K562 (cell line): ENCODE measurements around the gene MAL. TPM values are rescaled to one million over a fixed set of nuclear protein-coding genes. Genes with fewer than 3 reads are reported as not detected.

Source experiments
- ATAC-seq: fragments of 200-7000 bp; cut with Tn5 transposase; 3 replicates; pipeline ENCODE4 v1.9.1; 2020; ENCODE audit warnings: moderate library complexity
- BruUV-seq: library from RNA; stranded (reverse); fragments of 400-500 nt; replicated peaks from 2 replicates; lab custom pipeline; 2021; lab: Mats Ljungman, UMichigan
- CTCF ChIA-PET: fragments of 300-600 bp; formaldehyde crosslinking; extraction: SDS; loops from one replicate; lab custom pipeline; 2021; ENCODE audit warnings: low intra/inter-chr PET ratio; lab: Yijun Ruan, JAX
- POLR2A ChIA-PET: fragments of 300-600, 350-650 bp; sonication (Branson Sonifier 250); formaldehyde crosslinking; extraction: SDS; loops from one replicate; lab custom pipeline; 2021; ENCODE audit warnings: antibody characterized with exemption, inconsistent platforms; lab: Yijun Ruan, JAX
- DNase-seq, 4 experiments: peaks; one replicate each; pipeline versions ENCODE4 v3.0.0 to v3.0.0-alpha.2; 2011 to 2018; ENCODE audit warnings: low spot score in 3 of 4, mixed read lengths in 3 of 4; ENCODE audit errors: extremely low read depth in 1 of 4
- FAIRE-seq: peaks from 2 replicates; lab custom pipeline; 2011; peaks lifted over from hg19 to GRCh38; lab: Jason Lieb, UNC
- H2AFZ ChIP-seq: 2 replicates; pipeline ENCODE4 v1.6.0; 2011; ENCODE audit warnings: low read depth, low read length, control low read depth, inconsistent platforms
- H3K27ac ChIP-seq: fragments of 200-600 bp; 3 replicates; pipeline ENCODE4 v1.8.0; 2011; ENCODE audit warnings: low read depth, mild to moderate bottlenecking, control low read depth, inconsistent platforms, low read length, moderate library complexity, mixed read lengths; ENCODE audit errors: extremely low read depth
- H3K27me3 ChIP-seq, 2 experiments: fragments of 300-600 bp in 1 of 2; 2 replicates in 1 of 2; 3 replicates in 1 of 2; pipeline versions ENCODE4 v1.6.0 to v1.8.0; 2011; ENCODE audit warnings: inconsistent platforms in 2 of 2, low read length in 2 of 2, mild to moderate bottlenecking in 1 of 2, mixed read lengths in 1 of 2, moderate library complexity in 1 of 2; ENCODE audit not compliant: control insufficient read depth in 2 of 2, insufficient read depth in 2 of 2
- H3K36me3 ChIP-seq: fragments of 300-600 bp; 3 replicates; pipeline ENCODE4 v1.8.0; 2011; ENCODE audit warnings: mild to moderate bottlenecking, low read length, inconsistent platforms; ENCODE audit not compliant: control insufficient read depth, insufficient read depth
- H3K4me1 ChIP-seq, 2 experiments: fragments of 200-600 bp in 1 of 2; replicated peaks in 1 of 2; 2 replicates in 1 of 2; 3 replicates in 1 of 2; pipeline versions ENCODE4 v1.5.1 to v1.8.0; 2011; ENCODE audit warnings: inconsistent platforms in 2 of 2, low read length in 2 of 2, mild to moderate bottlenecking in 1 of 2, mixed read lengths in 1 of 2, moderate library complexity in 1 of 2; ENCODE audit not compliant: control insufficient read depth in 2 of 2, insufficient read depth in 2 of 2
- H3K4me2 ChIP-seq: 2 replicates; pipeline ENCODE4 v1.6.1; 2011; ENCODE audit warnings: low read length, control low read depth, inconsistent platforms, mixed read lengths; ENCODE audit not compliant: insufficient read depth
- H3K4me3 ChIP-seq: fragments of 200-600 bp; sonication (generic), shearing (Covaris generic); 2 replicates; pipeline ENCODE4 v1.5.1; 2016; ENCODE audit warnings: control low read depth, inconsistent platforms
- H3K79me2 ChIP-seq: fragments of 200-600 bp; 3 replicates; pipeline ENCODE4 v1.8.0; 2011; ENCODE audit warnings: low read length, inconsistent platforms; ENCODE audit not compliant: control insufficient read depth, insufficient read depth
- H3K9ac ChIP-seq, 2 experiments: 2 replicates each; pipeline versions ENCODE4 v1.6.0 to v1.6.1; 2011; ENCODE audit warnings: low read depth in 2 of 2, low read length in 2 of 2, control low read depth in 1 of 2, inconsistent platforms in 1 of 2, mild to moderate bottlenecking in 1 of 2, mixed read lengths in 1 of 2; ENCODE audit not compliant: insufficient read depth in 1 of 2
- H3K9me1 ChIP-seq: one replicate; pipeline ENCODE4 v1.6.0; 2011; ENCODE audit warnings: inconsistent platforms, mild to moderate bottlenecking, low read length, moderate library complexity; ENCODE audit not compliant: control insufficient read depth, insufficient read depth
- H3K9me3 ChIP-seq: replicated peaks from 2 replicates; pipeline ENCODE4 v1.5.1; 2011; ENCODE audit warnings: low read depth, low read length, inconsistent platforms; ENCODE audit not compliant: control insufficient read depth, insufficient read depth
- H4K20me1 ChIP-seq: replicated peaks from 2 replicates; pipeline ENCODE4 v1.6.1; 2011; ENCODE audit warnings: low read length, inconsistent platforms, mixed read lengths; ENCODE audit not compliant: control insufficient read depth, insufficient read depth
- BDP1 ChIP-seq: IDR thresholded peaks from 3 replicates; pipeline ENCODE4 v1.6.1; 2011; ENCODE audit not compliant: insufficient read length, insufficient read depth
- CEBPG ChIP-seq, 3 experiments: fragments of 200-800 bp in 1 of 3; sonication (Bioruptor generic) in 1 of 3; sonication (generic) in 1 of 3; formaldehyde crosslinking in 1 of 3; IDR thresholded peaks in 2 of 3; conservative IDR thresholded peaks in 1 of 3; 2 replicates each; pipeline versions ENCODE4 v1.6.1 to v1.8.0; 2016 to 2022; ENCODE audit warnings: missing compliant biosample characterization in 2 of 3, missing genetic modification characterization in 2 of 3, mild to moderate bottlenecking in 1 of 3, missing genetic modification reagents in 1 of 3
- RHOXF2B ChIP-seq: fragments of 250-450 bp; sonication (Bioruptor Pico); conservative IDR thresholded peaks from 2 replicates; pipeline ENCODE4 v1.5.1; 2021
- SIN3B ChIP-seq: fragments of 450-650 bp; IDR thresholded peaks from 2 replicates; pipeline ENCODE4 v1.6.1; 2017; ENCODE audit warnings: low read depth, mild to moderate bottlenecking, moderate library complexity
- TEAD4 ChIP-seq, 2 experiments: sonication (generic) in 1 of 2; formaldehyde crosslinking in 1 of 2; IDR thresholded peaks; 2 replicates each; pipeline versions ENCODE4 v1.6.1 to v1.8.0; 2012 to 2022; ENCODE audit warnings: borderline replicate concordance in 1 of 2, inconsistent platforms in 1 of 2, low read length in 1 of 2, mild to moderate bottlenecking in 1 of 2, missing genetic modification reagents in 1 of 2
- ZNF57 ChIP-seq: fragments of 450-650 bp; formaldehyde crosslinking; IDR thresholded peaks from 2 replicates; pipeline ENCODE4 v1.4.0; 2020; ENCODE audit warnings: mild to moderate bottlenecking, moderate library complexity
- WGBS: fragments of 100-300 bp; shearing (Covaris generic); methylation state at CpG from one replicate; pipeline ENCODE4 v1.1.6; 2016; ENCODE audit warnings: low coverage, mixed read lengths; ENCODE audit not compliant: insufficient coverage; ENCODE audit errors: missing lambda C conversion rate; 5-methylcytosine and 5-hydroxymethylcytosine counted together
- in situ Hi-C: fragments of 300-500 bp; cut with MboI; formaldehyde crosslinking; loops from 4 replicates; pipeline ENCODE4 v1.15.0; 2018; ENCODE audit warnings: inconsistent platforms, mixed read lengths
- intact Hi-C: fragments of 100-400 bp; cut with micrococcal nuclease; formaldehyde crosslinking; loops from 2 replicates; pipeline ENCODE4 v1.14.2; 2022
- polyA plus RNA-seq, 8 experiments: library from polyadenylated mRNA; depleted of rRNA in 4 of 8; stranded (reverse) in 5 of 8; unstranded in 3 of 8; fragments of >200 nt; fragmentation: Nextera tagmentation in 2 of 8; fragmentation: Illumina TruSeq in 1 of 8; extraction: Ambion mirVana in 2 of 8; extraction: Trizol in 1 of 8; gene quantifications; 2 replicates each; pipeline versions ENCODE4 v1.2.1 to v1.2.3, GENCODE V29; 2011 to 2014; ENCODE audit warnings: inconsistent platforms in 1 of 8, missing spikeins in 1 of 8
- total RNA-seq, 7 experiments: library from RNA; depleted of rRNA in 6 of 7; stranded (reverse); fragments of >200 nt in 6 of 7; fragmentation: Illumina TruSeq in 2 of 7; extraction: Trizol in 2 of 7; gene quantifications; 2 replicates each; pipeline versions ENCODE4 v1.2.1 to v1.2.3, GENCODE V29; 2011 to 2021; ENCODE audit warnings: low replicate concordance in 1 of 7
- TF ChIP-seq, protein P1 (sequence below): fragments of 450-650 bp; IDR thresholded peaks from 2 replicates; pipeline ENCODE4 v1.6.1; 2016; ENCODE audit warnings: missing biosample characterization, missing genetic modification characterization
- TF ChIP-seq, protein P2 (sequence below): IDR thresholded peaks from 3 replicates; pipeline ENCODE4 v1.6.1; 2011; ENCODE audit warnings: borderline replicate concordance, mild to moderate bottlenecking; ENCODE audit not compliant: insufficient read length, insufficient read depth

MAL gene
- total and polyA plus RNA-seq, 9 of the 15 experiments (the other 6 are each of a cell fraction or from before 2014, with no cell fraction given): not detected

DNA sequence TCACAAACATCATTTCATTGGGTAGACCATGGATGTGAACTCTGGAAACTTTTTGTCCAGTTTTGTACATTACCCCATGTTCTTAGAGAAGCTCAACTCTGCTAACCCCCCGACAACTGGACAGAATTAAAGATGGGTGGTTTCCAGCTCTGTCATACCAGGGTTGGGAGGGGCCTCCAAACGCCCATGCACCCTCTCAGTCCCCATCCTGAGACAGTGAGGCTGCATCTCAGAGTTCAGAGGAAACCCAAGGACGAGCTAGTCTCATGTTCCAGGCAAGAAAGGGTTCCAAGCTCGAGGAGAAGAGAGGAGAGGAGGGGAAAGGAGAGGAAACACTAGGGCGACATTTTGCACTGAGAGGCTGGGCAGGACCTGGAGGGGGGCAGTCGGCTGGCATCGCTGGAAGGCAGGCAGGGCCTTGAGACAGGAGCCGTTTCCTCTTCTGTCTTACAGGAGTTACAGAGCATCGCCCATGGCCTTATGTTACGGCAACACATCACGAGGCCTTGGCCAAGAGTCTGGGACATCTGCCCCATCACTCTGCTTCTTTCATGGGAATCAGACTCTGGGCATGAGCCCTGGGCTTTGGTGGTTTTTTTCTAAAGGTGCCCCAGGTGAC, 16.4 kb downstream of the MAL start (continued):
- TF ChIP-seq, protein P1, sequence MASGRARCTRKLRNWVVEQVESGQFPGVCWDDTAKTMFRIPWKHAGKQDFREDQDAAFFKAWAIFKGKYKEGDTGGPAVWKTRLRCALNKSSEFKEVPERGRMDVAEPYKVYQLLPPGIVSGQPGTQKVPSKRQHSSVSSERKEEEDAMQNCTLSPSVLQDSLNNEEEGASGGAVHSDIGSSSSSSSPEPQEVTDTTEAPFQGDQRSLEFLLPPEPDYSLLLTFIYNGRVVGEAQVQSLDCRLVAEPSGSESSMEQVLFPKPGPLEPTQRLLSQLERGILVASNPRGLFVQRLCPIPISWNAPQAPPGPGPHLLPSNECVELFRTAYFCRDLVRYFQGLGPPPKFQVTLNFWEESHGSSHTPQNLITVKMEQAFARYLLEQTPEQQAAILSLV (tag): no peak
- TF ChIP-seq RHOXF2B (CRISPR knock-in tag) (no peak), TEAD4 (IDR thresholded peaks at IDR 0.05; ENCODE audit: low read length) (no peak), TEAD4 (CRISPR knock-in tag; IDR thresholded peaks at IDR 0.05; ENCODE audit: borderline replicate concordance) (no peak), BDP1 (no peak)
- TF ChIP-seq, protein P2, sequence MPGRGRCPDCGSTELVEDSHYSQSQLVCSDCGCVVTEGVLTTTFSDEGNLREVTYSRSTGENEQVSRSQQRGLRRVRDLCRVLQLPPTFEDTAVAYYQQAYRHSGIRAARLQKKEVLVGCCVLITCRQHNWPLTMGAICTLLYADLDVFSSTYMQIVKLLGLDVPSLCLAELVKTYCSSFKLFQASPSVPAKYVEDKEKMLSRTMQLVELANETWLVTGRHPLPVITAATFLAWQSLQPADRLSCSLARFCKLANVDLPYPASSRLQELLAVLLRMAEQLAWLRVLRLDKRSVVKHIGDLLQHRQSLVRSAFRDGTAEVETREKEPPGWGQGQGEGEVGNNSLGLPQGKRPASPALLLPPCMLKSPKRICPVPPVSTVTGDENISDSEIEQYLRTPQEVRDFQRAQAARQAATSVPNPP: no peak

DNA sequence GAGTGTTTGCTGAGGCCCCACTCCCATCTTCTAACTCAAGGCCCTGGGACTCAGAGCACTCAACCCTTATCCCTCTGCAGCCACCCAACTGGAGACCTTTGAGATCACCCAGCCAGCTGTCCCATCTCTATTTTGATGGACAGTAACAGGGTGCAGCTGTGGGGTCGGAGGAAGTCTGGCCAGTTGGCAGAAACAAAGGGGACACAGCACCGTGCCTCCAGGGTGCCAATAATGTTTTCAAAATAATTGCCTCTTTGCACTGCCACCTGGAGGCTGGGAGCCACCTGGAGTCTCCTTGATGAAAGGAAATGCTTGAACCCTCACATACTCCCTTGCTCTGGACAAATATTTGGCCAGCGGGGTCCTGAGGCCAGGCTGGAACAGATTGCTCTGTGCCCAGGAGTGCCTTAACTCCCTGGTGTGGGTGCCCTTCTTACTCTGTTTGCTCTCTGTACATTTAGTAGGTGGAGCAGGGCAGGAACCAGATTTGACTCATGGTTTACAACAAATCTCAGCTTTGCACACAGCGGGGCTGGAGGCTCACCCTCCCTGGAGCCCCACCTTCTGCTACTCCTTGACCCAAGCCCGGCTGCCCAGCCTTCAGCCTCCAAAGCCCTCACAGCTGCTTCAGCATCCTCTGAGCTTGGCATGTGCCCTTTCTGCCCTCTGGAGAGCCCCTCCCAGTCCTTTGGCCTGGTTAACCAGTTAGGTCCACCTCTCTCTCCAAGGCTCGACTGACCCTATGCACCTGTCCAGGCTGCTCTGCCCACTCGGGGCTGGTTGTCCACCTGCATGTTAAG, 17.2 kb downstream of the MAL start:
- Histone ChIP-seq H3K27me3 (peaks cover 6 to 43% of the 10 kb centered on the region in 2 experiments; a peak in 3 of 5 replicates), H3K36me3 (no peaks in the 10 kb centered on the region), H2AFZ (no peak overlapping the region), H3K9ac (no peak overlapping the region), H3K27ac (no peak overlapping the region), H3K4me1 (no peaks in the 10 kb centered on the region), H3K4me3 (no peak overlapping the region), H4K20me1 (no peaks in the 10 kb centered on the region), H3K9me3 (no peaks in the 10 kb centered on the region), H3K9me1 (no peaks in the 10 kb centered on the region), H3K79me2 (no peaks in the 10 kb centered on the region), H3K4me2 (no peak overlapping the region)
- ATAC-seq: no peak
- ChIA-PET POLR2A (interaction anchor here (0.6 kb wide), 1 partner anchor 34 kb away, joined by 4 read pairs; no protein-coding TSS in a partner anchor), CTCF (no interaction called here)
- in situ Hi-C loops (no loop called here), intact Hi-C loops (loop anchor here (5.0 kb wide), 1 partner anchor 170 kb away; the partner anchor contains the start of gene TEKT4)
- BruUV-seq: no TSS peak
- WGBS: 0% methylated on average over 7 of the region's 7 CpGs
- TF ChIP-seq SIN3B (no peak), ZNF57 (no peak), CEBPG (CRISPR knock-in tag; IDR thresholded peaks at IDR 0.05) (no peak), CEBPG (tag; conservative IDR thresholded peaks at IDR 0.05 in 1 of 2, IDR thresholded peaks at IDR 0.05 in 1 of 2) (no peak)
- no peak for FAIRE-seq
- DNase-seq: no peak
